SK-N-SH (cell line): ENCODE measurements around the gene MCC.

Experiments used
- EP300 ChIP-seq, 2 experiments: IDR thresholded peaks; 2 replicates each; pipeline versions ENCODE4 v1.4.0 to v1.6.1; 2012; ENCODE audit warnings: borderline replicate concordance in 1 of 2, low read depth in 1 of 2, low read length in 1 of 2
- FOXJ3 ChIP-seq: sonication (generic); formaldehyde crosslinking; IDR thresholded peaks from 2 replicates; pipeline ENCODE4 v1.5.1; 2020; ENCODE audit warnings: mild to moderate bottlenecking, missing genetic modification reagents
- GABPA ChIP-seq: IDR thresholded peaks from 2 replicates; pipeline ENCODE4 v1.4.0; 2012; ENCODE audit warnings: low read depth, mild to moderate bottlenecking
- GATA2 ChIP-seq: sonication (generic); formaldehyde crosslinking; IDR thresholded peaks from 2 replicates; pipeline ENCODE4 v1.5.0; 2020; ENCODE audit warnings: mild to moderate bottlenecking, missing genetic modification reagents
- MEF2A ChIP-seq: IDR thresholded peaks from 2 replicates; pipeline ENCODE4 v1.4.0; 2012; ENCODE audit warnings: low read depth, borderline replicate concordance
- POLR2AphosphoS5 ChIP-seq: IDR thresholded peaks from 2 replicates; pipeline ENCODE4 v1.6.1; 2012; ENCODE audit warnings: low read depth, low read length
- RCOR1 ChIP-seq: fragments of 150-350 bp; IDR thresholded peaks from 2 replicates; pipeline ENCODE4 v1.6.1; 2017; ENCODE audit warnings: antibody characterized with exemption, low read length
- SIN3A ChIP-seq: IDR thresholded peaks from 2 replicates; pipeline ENCODE4 v1.6.1; 2012; ENCODE audit warnings: low read depth, mild to moderate bottlenecking, low read length, moderate library complexity, borderline replicate concordance
- USF1 ChIP-seq: IDR thresholded peaks from 2 replicates; pipeline ENCODE4 v1.4.0; 2012; ENCODE audit warnings: low read depth, borderline replicate concordance
- YY1 ChIP-seq: IDR thresholded peaks from 2 replicates; pipeline ENCODE4 v1.4.0; 2012; ENCODE audit warnings: low read depth, mild to moderate bottlenecking
- TF ChIP-seq, protein P1 (sequence below): fragments of 200-600 bp; sonication (generic); IDR thresholded peaks from 2 replicates; pipeline ENCODE4 v1.6.1; 2017; ENCODE audit warnings: antibody characterized with exemption, mild to moderate bottlenecking, moderate library complexity
- TF ChIP-seq, protein P2 (sequence below): IDR thresholded peaks from 2 replicates; pipeline ENCODE4 v1.4.0; 2012; ENCODE audit warnings: low read depth, borderline replicate concordance
- TF ChIP-seq, protein P3 (sequence below): fragments of 150-350 bp; IDR thresholded peaks from 2 replicates; pipeline ENCODE4 v1.6.1; 2017; ENCODE audit warnings: antibody characterized with exemption, low read length, low read depth, borderline replicate concordance

DNA sequence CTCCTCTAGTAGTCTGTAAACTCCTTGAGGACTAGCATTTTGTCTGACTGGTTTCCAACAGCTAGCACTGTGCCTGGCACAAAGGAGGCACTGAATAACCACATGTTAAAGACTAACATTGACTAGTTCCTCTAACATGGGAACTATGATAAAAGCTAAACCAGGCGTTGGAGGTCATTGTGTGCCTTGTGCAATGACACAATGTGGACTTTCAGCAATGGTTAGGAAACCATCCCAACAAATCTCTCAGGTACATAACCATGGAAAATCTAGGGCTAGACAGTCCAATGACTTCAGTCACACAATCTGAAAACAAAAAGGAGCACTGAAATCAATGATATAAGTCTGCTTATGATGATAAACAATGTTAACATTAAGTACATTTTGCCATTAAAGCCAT, 311.0 kb downstream of the MCC start:
- TF ChIP-seq, protein P1, sequence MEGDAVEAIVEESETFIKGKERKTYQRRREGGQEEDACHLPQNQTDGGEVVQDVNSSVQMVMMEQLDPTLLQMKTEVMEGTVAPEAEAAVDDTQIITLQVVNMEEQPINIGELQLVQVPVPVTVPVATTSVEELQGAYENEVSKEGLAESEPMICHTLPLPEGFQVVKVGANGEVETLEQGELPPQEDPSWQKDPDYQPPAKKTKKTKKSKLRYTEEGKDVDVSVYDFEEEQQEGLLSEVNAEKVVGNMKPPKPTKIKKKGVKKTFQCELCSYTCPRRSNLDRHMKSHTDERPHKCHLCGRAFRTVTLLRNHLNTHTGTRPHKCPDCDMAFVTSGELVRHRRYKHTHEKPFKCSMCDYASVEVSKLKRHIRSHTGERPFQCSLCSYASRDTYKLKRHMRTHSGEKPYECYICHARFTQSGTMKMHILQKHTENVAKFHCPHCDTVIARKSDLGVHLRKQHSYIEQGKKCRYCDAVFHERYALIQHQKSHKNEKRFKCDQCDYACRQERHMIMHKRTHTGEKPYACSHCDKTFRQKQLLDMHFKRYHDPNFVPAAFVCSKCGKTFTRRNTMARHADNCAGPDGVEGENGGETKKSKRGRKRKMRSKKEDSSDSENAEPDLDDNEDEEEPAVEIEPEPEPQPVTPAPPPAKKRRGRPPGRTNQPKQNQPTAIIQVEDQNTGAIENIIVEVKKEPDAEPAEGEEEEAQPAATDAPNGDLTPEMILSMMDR: no peak
- TF ChIP-seq POLR2AphosphoS5 (no peak), EP300 (IDR thresholded peaks at IDR 0.05; ENCODE audit: borderline replicate concordance in 1 of 2, low read depth in 1 of 2, low read length in 1 of 2) (no peak), MEF2A (no peak), YY1 (no peak), FOXJ3 (CRISPR knock-in tag) (no peak), GATA2 (CRISPR knock-in tag) (no peak), GABPA (no peak), SIN3A (no peak), RCOR1 (no peak), USF1 (no peak)
- TF ChIP-seq, protein P2, sequence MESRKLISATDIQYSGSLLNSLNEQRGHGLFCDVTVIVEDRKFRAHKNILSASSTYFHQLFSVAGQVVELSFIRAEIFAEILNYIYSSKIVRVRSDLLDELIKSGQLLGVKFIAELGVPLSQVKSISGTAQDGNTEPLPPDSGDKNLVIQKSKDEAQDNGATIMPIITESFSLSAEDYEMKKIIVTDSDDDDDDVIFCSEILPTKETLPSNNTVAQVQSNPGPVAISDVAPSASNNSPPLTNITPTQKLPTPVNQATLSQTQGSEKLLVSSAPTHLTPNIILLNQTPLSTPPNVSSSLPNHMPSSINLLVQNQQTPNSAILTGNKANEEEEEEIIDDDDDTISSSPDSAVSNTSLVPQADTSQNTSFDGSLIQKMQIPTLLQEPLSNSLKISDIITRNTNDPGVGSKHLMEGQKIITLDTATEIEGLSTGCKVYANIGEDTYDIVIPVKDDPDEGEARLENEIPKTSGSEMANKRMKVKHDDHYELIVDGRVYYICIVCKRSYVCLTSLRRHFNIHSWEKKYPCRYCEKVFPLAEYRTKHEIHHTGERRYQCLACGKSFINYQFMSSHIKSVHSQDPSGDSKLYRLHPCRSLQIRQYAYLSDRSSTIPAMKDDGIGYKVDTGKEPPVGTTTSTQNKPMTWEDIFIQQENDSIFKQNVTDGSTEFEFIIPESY: no peak
- TF ChIP-seq, protein P3, sequence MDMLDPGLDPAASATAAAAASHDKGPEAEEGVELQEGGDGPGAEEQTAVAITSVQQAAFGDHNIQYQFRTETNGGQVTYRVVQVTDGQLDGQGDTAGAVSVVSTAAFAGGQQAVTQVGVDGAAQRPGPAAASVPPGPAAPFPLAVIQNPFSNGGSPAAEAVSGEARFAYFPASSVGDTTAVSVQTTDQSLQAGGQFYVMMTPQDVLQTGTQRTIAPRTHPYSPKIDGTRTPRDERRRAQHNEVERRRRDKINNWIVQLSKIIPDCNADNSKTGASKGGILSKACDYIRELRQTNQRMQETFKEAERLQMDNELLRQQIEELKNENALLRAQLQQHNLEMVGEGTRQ: no peak
